HG03060 (cell line): ENCODE data around the gene SBK3.
A peak's percentile ranks its signal among the peaks of the same experiment; 100 is the strongest.
"Not testable (repeated sequence)": the region's sequence is repeated elsewhere in the genome, so short reads cannot be mapped to it uniquely, and the experiment has no call there.

Experiments used
- ATAC-seq: cut with Tn5 transposase; IDR thresholded peaks from one replicate; pipeline ENCODE4 v1.9.1; 2021; ENCODE audit warnings: low read depth, moderate number of reproducible peaks; ENCODE audit not compliant: unreplicated experiment

The SBK3 gene, protein sequence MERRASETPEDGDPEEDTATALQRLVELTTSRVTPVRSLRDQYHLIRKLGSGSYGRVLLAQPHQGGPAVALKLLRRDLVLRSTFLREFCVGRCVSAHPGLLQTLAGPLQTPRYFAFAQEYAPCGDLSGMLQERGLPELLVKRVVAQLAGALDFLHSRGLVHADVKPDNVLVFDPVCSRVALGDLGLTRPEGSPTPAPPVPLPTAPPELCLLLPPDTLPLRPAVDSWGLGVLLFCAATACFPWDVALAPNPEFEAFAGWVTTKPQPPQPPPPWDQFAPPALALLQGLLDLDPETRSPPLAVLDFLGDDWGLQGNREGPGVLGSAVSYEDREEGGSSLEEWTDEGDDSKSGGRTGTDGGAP

DNA sequence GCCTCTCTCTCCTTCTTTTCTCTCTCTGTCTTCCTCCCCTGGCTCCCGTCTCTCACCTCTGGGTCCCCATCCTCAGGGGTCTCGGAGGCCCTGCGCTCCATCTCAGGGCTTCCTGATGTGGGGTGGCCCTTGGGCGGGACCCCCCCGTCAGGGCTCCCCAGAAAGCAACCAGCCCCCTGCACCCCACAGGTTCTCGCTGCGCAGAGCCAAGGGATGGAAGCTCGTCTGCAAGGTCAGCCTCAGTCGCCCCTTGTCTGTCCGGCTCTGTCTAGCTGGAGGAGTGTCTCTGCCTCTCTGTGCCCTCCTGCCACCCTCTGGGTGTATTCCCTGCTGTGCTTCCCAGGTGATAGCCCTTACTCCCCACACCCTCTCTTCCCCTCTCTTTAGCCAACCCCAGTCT is at the start of gene SBK3:
Gene SBK3, minus strand, starts transcription at position 101 of the 400 bp plus-strand sequence. Its CDS starts 0 bp downstream, at position 101.
- no peak for ATAC-seq

DNA sequence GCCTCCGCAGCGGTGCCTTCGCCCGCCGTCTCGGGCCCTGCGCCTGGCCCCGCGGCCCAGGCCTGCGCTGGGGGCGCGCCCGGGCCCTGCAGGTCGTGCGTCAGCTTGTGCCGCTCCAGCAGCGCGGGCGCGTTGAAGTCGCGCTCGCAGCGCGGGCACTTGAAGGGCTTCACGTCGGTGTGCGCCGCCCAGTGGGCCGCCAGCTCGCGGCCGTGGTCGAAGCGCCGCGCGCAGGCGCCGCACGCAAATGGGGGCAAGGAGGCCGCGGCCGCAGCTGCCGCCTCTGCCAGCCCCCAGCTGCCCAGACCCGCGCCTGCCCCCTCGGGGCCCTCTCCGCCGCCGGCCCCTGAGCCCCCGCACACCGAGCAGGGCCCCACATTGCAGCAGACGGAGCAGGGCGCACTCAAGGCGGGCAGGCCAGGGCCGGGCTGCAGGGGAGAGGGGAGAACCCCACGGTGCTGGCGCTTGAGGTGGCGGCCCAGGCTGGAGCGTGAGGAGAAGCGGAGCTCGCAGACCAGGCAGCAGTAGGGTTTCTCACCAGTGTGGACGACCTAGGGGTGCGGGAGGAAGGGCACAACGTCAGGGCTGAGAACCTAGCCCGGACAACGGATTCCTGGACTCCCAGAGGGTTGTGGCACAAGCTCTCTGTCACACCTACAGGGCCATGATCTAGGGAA is 47.9 kb upstream of the SBK3 start:
- no peak for ATAC-seq

DNA sequence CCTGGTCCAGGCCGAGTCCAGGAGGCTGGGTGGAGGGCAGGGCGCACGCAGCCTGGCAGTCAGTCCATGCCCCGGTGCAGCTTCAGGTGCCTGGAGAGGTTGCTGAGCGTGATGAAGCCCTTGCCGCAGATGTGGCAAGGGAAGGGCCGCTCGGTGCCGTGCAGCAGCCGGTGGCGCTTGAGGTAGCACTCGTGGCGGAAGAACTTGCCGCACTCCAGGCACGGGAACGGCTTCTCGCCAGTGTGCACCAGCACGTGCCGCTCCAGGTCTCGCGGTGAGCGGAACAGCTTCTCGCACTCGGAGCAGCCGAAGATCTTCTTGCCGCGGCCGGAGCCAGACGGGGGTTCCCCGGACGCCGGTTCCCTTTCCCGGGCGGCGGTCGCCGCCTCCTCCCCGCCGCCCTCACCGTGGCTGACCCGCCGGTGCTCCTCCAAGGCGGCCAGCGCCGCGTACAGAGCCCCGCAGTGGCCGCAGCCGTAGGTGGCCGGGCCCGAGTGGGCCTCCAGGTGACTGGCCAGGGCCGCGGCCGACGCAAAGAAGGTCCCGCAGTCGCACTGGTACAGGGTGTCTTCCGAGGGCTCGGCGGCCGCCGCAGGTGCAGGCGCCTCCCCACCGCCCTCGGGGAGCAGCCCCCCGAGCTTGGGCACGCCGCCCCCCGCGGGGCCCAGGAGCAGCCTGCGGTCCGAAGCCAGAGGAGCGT is 47.2 kb upstream of the SBK3 start:
- ATAC-seq, result no peak

DNA sequence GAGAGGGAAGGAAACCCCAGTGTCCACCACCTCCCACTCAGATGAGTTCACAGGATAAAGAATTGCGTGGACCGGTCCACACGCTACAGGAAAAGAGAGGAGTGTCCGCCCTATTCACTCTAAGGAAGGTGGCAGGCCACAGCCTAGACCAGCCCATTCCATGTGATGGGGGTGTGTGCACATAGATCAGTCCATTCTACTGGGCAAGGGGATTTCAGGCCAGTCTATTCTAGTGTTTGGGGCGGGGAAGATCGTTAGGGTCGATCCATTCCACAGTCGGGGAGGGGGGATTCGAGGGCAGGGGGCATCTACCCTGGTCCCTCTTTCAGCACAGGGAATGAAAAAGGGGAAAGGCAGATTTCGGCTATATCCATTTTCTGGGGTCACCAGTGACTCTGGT is 46.2 kb upstream of the SBK3 start:
- no peak for ATAC-seq

DNA sequence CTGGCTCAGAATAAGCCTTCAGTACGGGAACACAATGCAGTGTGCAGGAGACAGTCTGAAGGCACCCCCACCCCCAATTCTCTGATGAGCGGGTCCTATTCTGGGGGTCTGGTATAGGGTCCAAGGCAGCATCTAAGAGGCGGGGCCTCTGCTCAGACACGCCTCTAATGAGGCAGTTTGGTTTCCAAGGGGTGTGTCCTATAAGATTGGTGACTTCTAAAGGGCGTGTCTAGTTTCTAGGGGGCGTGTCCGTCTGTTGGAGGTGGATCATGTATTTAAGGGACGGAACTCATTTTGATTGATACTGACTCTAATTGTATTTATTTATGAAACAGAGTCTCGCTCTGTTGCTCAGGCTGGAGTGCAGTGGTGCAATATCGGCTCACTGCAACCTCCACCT is 45.3 kb upstream of the SBK3 start:
- no peak for ATAC-seq

DNA sequence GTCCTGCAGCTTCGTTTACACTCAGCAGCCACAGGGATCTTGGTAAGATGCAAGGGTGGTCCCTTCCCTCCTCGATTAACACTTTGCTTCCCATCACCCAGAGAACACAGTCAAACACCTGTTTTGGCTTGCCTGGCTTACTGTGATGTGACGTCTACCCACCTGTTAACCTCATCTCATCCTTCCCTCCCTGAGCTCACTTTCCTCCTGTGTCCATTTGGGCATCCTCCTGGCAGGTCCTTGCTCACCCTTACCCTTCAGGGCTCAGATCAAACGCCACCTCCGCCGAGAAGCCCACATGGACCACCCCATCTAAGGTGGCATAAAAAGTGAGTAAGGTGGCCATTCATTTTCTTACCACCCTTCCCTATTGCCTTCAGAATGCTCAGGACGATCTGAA is 44.8 kb upstream of the SBK3 start:
- no peak for ATAC-seq

DNA sequence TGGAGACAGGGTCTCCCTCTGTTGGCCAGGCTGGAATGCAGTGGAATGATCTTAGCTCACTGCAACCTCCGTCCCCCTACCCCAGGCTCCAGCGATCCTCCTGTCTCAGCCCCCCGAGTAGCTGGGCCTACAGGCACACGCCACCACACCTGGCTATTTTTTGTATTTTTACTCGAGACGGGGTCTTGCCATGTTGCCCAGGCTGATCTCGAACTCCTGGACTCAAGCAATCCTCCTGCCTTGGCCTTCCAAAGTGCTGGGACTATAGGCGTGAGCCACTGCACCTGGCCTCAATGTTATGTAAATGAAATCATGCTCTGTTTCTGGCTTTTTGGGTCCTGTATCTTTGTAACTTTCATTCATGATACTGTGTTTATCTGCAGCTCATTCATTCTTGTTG is 43.4 kb upstream of the SBK3 start:
- ATAC-seq, result no peak

DNA sequence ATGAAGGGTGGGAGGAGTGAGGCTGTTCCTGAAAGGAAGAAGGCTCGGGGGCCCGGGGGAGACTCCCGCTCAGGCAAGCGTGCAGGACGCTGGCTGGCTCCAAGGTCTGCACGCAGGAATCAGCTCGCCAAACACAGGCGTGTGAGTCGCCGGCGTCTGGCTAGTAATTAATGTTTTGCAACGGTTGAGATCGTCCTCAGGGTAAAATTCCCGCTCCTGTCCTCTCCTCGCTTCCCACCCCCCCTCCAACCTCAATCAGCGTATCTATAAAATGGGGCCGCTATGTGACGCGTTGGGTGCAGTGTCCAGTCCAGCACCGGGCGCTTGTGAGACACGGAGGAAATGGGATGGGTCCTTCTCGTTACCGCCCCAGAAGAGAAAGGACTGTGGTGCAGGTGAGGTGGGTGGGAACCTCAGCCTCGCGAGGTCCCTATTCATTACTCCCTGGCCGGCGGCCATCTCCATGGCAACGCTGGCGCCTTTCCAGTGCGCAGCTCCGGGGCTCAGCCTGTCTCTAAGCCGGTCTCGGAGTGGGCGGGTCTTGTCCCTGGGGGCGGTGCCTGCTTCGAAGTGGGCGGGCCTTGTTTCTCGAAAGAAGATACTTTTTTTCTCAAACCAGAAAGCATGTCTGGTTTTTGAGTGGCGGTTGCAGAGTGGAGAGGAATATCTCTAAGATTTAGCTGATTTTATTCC is 41.8 kb upstream of the SBK3 start:
- ATAC-seq, result peak; percentile 89

DNA sequence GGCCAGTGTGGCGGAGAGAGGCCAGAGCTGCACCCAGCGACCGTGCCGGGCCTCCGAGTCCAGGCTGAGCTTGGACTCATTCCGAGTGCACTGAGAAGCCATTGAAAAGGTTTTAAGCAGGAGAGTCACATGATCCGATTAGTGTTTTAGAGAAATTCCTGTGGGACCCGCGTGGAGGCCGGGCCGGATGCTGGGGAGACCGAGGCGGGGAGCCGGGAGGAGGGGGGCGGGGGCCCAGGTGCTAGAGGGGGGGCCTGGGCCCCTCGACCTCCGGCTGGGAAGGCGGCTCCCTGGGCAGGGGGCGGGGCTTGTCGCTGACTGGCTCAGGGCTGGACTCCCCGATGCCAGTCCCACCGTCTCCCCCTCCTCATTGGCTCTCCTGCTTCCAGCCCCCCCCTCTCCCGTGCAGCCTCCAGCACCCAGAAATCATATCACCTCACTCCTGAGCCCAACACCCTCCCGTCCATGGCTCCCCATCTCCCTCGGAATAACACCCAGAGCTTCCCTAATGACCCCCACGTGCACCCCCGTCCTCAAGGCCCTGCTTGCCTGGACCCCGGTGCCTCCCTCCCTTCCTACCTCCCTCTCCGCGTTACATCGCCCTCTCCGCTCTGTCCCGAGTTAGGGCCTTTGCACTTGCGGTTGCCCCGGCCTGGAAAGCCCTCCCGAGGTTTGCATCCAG is 40.5 kb upstream of the SBK3 start:
- ATAC-seq, result no peak

DNA sequence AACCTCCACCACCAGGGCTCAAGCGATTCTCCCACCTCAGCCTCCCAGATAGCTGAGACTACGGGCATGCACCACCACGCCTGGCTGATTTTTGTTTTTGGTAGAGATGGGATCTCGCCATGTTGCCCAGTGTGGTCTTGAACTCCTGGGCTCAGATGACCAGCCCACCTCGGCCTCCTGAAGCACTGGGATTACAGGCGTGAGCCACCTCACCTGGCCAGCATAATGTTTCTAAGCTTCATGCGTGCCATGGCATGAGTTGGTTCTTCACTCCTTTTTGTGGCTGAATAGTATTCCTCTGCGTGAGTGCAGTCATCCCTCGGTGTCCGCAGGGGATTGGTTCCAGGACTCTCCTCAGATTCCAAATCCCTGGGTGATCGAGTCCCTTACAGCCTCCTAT is 39.5 kb upstream of the SBK3 start:
- no peak for ATAC-seq

DNA sequence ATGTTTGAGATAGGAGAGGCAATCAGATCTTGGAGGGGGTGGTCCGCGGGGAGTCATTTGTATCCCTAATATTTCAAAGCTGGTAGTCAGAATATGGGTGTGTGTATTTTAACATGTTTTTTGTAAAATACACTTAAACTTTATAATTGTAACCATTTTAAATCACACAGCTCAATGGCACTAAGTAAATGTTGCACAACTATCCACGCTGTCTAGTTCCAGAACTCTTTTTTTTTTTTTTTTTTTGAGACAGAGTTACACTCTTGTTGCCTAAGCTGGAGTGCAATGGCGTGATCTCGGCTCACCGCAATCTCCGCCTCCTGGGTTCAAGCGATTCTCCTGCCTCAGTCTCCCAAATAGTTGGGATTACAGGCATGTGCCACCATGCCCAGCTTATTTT is 38.6 kb upstream of the SBK3 start:
- ATAC-seq, result not testable (repeated sequence)

DNA sequence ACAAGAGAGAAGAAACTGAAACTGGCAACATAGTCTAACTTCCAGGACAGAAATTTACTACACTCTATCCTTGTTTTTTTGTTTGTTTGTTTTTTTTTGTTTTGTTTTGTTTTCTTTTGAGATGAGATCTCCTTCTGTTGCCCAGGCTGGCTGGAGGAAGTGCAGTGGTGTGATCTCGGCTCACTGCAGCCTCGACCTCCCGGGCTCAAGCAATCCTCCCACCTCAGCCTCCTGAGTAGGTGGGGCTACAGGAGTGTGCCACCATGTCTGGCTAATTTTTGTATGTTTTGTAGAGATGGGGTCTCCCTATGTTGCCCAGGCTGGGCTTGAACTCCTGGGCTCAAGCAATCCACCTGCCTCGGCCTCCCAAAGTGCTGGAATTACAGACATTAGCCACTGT is 36.9 kb upstream of the SBK3 start:
- not testable (repeated sequence) for ATAC-seq

DNA sequence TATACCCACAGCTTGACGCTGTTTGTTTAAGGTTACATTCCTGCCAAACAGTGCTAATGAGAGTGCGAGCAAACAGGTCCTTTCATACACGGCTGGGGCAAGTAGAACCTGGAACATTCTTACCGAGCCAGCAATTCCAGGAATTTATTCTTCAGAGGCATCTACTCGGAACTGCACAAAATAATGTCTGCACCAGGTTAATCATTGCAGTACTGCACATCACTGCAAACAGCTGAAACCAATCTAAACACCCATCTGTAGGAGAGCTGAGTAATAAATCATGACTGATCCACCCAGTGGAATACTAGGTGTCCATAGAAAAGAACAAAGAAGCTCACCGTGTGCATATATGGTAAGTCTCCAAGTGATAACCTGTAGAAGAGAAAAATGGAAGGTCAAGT is 36.5 kb upstream of the SBK3 start:
- ATAC-seq, result no peak

DNA sequence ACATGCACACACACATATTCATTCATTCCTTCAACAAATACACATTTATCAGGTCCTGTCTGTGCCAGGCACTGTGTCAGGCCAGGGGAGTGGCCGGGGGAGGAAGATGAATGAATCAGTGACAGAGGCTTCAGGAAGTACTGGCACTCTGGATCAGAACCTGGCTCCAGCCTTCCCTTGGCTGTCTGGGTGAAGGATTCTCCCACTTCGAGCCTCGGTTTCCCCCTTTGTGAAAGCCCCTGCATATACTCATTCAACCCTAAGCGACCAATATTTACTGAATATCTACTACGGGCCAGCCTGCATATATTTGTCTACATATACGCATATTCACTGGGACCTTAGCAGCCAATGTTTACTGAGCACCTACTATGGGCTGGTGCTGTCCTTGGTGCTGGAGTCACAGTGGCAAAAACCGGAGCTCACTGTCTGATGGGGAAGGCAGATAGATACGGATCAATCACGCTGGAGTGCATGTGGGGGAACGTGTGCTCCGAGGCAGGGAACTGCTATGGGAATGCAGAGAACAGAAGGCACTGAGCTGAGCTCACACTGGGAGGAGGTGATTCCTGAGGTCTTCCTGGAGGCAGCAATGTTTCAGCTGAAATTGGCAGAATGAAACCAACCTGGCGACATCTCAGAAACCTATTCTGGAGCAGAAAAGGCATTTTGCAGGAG is 35.9 kb upstream of the SBK3 start:
- no peak for ATAC-seq

DNA sequence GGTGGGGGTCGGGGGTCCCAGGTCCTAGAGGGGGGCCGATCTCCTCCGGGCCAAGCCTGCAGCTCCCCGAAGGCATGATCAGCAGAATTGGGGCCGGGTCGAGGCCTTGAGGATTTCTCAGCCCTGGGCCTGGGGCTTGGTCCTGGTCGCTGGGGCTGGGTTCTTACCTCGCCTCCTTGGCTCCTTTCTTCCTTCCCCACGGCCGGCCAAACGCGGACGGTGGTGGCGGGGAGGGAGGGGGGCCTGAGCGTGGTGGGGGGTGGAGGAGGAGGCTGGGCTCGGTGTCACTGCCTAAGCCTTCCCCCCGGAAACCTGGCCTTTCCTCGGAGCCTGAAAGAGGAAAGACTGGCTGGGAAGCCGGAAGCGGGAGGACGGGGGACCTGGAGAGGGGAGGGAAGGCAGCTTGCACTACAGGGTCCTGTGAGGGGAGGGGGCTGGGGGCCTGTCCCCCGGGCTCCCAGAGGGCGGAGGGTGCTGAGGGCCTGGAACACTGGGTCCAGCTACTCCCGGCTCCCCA is 35.3 kb upstream of the SBK3 start, which contains the start of gene ZNF579:
Gene ZNF579, minus strand, starts transcription at position 221 of the 517 bp plus-strand sequence. CDS start 1,209 bp downstream, outside the sequence.
- ATAC-seq, result no peak

DNA sequence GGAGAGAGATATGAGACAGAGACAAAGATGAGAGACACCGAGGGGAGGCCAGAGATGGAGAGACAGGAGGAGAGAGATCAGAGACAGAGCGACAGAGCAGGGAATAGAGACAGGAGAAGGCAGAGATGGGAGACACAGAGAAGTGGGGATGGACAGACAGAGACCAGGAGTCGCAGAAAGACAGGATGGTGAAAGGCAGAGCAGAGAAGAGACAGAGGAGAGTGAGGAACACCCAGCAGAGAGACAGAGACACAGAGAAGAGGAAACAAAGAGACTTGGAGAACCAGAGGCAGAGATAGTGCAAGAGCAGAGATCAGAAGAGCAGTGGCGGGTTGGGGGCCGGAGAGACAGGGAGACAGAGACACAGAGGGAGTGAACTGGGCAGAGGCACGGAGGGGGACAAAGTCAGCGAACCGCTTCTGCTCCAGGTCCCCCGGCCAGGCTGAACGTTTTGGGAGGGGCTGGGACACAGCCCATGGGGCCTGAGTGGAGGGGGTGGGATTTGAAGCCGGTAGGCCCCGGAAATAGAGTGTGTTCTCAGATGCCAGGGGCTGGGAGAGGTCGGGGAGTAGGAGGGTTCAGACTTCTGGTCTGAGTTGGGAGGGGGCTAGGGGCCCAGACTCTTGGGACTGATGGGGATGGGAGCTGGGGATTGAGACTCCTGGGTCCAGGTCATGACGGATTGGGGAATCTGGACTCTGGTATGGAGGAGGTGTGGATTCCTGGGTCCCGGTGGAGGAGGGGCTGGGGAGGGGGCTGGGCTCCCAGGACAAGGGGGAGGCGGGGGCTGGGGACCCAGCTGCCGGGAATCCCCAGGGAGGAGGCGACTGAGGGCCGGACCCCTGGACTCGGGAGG is 34.7 kb upstream of the SBK3 start:
- no peak for ATAC-seq

DNA sequence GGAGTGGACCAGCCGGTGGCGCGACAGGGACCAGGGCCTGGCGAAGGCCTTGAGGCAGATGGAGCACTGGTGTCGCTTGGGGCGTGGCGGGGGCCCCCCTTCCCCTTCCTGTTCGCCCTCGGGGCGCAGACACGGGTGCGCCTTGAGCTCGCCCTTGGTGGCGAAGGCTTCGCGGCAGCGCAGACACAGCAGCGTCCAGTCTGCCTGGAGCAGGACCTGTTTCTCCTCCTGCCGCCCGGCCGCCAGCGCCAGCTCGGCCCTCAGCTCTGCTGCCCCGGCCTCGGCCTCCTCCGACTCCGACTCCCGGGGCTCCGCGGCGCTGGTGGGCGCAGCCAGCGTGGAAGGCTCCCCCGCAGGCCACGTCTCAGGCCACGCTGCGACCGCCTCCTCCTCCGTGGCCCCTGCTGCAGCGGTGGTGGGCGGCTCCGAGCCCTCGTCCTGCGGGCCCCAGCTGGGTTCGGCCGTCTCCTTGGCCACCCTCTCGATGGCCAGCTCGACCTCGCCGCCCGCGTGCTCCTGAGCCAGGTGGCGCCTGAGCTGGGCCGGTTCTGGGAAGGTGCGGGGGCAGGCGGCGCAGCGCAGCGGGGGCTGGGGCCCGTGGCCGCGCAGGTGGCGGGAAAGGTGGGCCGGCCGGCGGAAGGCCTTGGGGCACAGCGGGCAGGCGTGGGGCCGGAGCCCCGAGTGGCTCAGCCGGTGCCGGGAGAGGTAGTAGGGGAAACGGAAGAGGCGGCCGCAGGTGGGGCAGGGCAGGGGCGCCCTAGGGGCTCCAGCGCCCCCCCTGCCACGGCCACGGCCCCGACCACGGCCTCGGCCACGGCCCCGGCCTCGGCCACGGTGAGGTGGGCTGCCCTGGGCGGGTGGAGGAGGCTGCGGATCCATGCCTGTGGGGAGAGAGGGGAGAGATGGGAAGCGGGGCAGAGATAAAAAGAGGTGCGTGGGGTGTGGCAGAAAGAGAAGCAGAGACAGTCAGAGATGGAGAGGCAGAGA is 33.7 kb upstream of the SBK3 start:
- no peak for ATAC-seq
